ENCODE results near the gene PAGE2B.

DNA sequence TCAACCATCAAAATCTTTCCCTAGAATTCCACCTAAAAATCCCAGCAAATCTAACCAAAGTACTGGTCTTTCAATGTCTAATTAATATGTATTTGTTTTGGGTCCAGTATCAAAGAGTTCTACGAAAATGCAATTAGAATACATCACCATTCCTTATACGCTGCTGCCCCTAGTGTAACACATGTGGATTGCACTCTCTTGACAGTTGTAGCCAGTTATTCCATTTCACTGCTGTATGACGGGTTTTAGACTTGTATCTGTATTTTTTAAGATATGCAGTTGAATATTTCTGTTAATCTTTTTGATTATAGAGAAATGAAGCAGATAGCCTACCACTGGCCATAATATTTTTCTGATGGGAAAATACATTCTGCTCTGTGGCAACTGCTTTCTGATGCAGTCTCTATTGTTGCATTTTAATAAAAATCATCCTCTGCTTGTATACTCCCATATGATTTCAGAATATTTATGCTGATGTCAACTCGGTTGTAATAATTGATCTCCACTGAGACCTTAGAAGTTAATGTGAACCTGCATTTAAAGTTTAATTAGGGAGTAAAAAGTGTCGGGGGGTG lies 17.1 kb upstream of the PAGE2B start:
- TF ChIP-seq, protein P1, sequence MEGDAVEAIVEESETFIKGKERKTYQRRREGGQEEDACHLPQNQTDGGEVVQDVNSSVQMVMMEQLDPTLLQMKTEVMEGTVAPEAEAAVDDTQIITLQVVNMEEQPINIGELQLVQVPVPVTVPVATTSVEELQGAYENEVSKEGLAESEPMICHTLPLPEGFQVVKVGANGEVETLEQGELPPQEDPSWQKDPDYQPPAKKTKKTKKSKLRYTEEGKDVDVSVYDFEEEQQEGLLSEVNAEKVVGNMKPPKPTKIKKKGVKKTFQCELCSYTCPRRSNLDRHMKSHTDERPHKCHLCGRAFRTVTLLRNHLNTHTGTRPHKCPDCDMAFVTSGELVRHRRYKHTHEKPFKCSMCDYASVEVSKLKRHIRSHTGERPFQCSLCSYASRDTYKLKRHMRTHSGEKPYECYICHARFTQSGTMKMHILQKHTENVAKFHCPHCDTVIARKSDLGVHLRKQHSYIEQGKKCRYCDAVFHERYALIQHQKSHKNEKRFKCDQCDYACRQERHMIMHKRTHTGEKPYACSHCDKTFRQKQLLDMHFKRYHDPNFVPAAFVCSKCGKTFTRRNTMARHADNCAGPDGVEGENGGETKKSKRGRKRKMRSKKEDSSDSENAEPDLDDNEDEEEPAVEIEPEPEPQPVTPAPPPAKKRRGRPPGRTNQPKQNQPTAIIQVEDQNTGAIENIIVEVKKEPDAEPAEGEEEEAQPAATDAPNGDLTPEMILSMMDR (IDR thresholded peaks at IDR 0.05) = peak in 2 of 3 donors; percentile 61
- TF ChIP-seq POLR2A (IDR thresholded peaks at IDR 0.05) = no peak
- TF ChIP-seq POLR2AphosphoS5 (IDR thresholded peaks at IDR 0.05) = no peak
